H1 (cell line): ENCODE results near the gene ZNF189. TPM values are rescaled to one million over a fixed set of nuclear protein-coding genes. Genes with fewer than 3 reads are reported as not detected.

Experiments
- CTCF ChIA-PET: fragments of 300-600 bp; sonication (Branson Sonifier 250); formaldehyde crosslinking; loops from one replicate; lab custom pipeline; 2021; ENCODE audit not compliant: partially characterized antibody; lab: Charles Lee
- POLR2A ChIA-PET: fragments of 300-600 bp; sonication (Branson Sonifier 250); formaldehyde crosslinking; loops from one replicate; lab custom pipeline; 2021; ENCODE audit warnings: inconsistent platforms; ENCODE audit not compliant: partially characterized antibody; lab: Charles Lee
- DNase-seq, 2 experiments: peaks; one replicate each; pipeline versions ENCODE4 v3.0.0 to v3.0.0-alpha.2; 2010 to 2022; ENCODE audit warnings: low spot score in 2 of 2, low read depth in 1 of 2, mixed read lengths in 1 of 2
- FAIRE-seq: peaks from 2 replicates; lab custom pipeline; 2011; peaks lifted over from hg19 to GRCh38; lab: Jason Lieb, UNC
- H2AFZ ChIP-seq: 2 replicates; pipeline ENCODE4 v1.8.1; 2012; ENCODE audit warnings: low read length, inconsistent platforms
- H2AK5ac ChIP-seq: 2 replicates; pipeline ENCODE4 v1.6.1; 2013; ENCODE audit warnings: low read depth, low read length
- H2BK120ac ChIP-seq: replicated peaks from 2 replicates; pipeline ENCODE3; 2013; ENCODE audit warnings: low read depth, low read length, inconsistent platforms
- H2BK12ac ChIP-seq: 2 replicates; pipeline ENCODE4 v1.6.1; 2013; ENCODE audit warnings: low read depth, low read length
- H2BK15ac ChIP-seq: 2 replicates; pipeline ENCODE4 v1.6.1; 2013; ENCODE audit warnings: low read length
- H2BK20ac ChIP-seq: 2 replicates; pipeline ENCODE4 v1.6.1; 2013; ENCODE audit warnings: low read length
- H2BK5ac ChIP-seq: 2 replicates; pipeline ENCODE4 v1.6.1; 2013; ENCODE audit warnings: low read depth, low read length
- H3K14ac ChIP-seq: 2 replicates; pipeline ENCODE4 v1.6.1; 2013; ENCODE audit warnings: inconsistent platforms; ENCODE audit not compliant: insufficient read length
- H3K18ac ChIP-seq: 2 replicates; pipeline ENCODE4 v1.6.1; 2013; ENCODE audit warnings: low read length; ENCODE audit errors: extremely low read depth
- H3K23ac ChIP-seq: 2 replicates; pipeline ENCODE4 v1.6.1; 2013; ENCODE audit warnings: inconsistent platforms; ENCODE audit not compliant: insufficient read length
- H3K23me2 ChIP-seq: 2 replicates; pipeline ENCODE4 v1.6.1; 2013; ENCODE audit warnings: low read depth, low read length
- H3K27ac ChIP-seq: 2 replicates; pipeline ENCODE4 v1.6.1; 2011; ENCODE audit warnings: low read depth, low read length, inconsistent platforms
- H3K27me3 ChIP-seq, 4 experiments: replicated peaks in 1 of 4; 1 replicate in 1 of 4; 2 replicates in 3 of 4; pipeline versions ENCODE4 v1.6.1 to v1.8.1; 2011 to 2013; ENCODE audit warnings: low read length in 3 of 4, mild to moderate bottlenecking in 3 of 4, inconsistent platforms in 2 of 4, mixed read lengths in 2 of 4, moderate library complexity in 1 of 4; ENCODE audit not compliant: control insufficient read depth in 3 of 4, insufficient read depth in 3 of 4; ENCODE audit errors: extremely low read depth in 1 of 4
- H3K36me3 ChIP-seq, 4 experiments: 2 replicates each; pipeline versions ENCODE4 v1.6.1 to v1.8.1; 2011 to 2013; ENCODE audit warnings: mild to moderate bottlenecking in 4 of 4, low read length in 3 of 4, moderate library complexity in 2 of 4, control low read depth in 1 of 4, inconsistent platforms in 1 of 4; ENCODE audit not compliant: insufficient read depth in 4 of 4, control insufficient read depth in 2 of 4
- H3K4ac ChIP-seq: replicated peaks from 2 replicates; pipeline ENCODE3; 2013; ENCODE audit warnings: low read length, low read depth, mixed read lengths, inconsistent platforms; ENCODE audit not compliant: insufficient read length
- H3K4me1 ChIP-seq, 4 experiments: replicated peaks in 1 of 4; 1 replicate in 1 of 4; 2 replicates in 3 of 4; pipeline versions ENCODE4 v1.6.1 to v1.8.1; 2011 to 2013; ENCODE audit warnings: low read length in 3 of 4, inconsistent platforms in 2 of 4, mixed read lengths in 1 of 4; ENCODE audit not compliant: insufficient read depth in 4 of 4, control insufficient read depth in 3 of 4
- H3K4me2 ChIP-seq, 2 experiments: 2 replicates each; pipeline versions ENCODE4 v1.6.1 to v1.8.1; 2011 to 2013; ENCODE audit warnings: low read depth in 2 of 2, low read length in 2 of 2, control low read depth in 1 of 2, inconsistent platforms in 1 of 2, mild to moderate bottlenecking in 1 of 2; ENCODE audit not compliant: insufficient read depth in 1 of 2
- H3K4me3 ChIP-seq, 4 experiments: fragments of 200-600, 300-600 bp in 1 of 4; sonication (generic), shearing (Covaris generic), sonication (Bioruptor Twin) in 1 of 4; 2 replicates each; pipeline versions ENCODE4 v1.5.1 to v1.8.1; 2011 to 2016; ENCODE audit warnings: low read length in 4 of 4, low read depth in 3 of 4, control low read depth in 2 of 4, inconsistent platforms in 2 of 4, mild to moderate bottlenecking in 2 of 4, mixed read lengths in 1 of 4, moderate library complexity in 1 of 4; ENCODE audit not compliant: insufficient read depth in 2 of 4; ENCODE audit errors: extremely low read depth in 1 of 4
- H3K56ac ChIP-seq: replicated peaks from 2 replicates; pipeline ENCODE3; 2013; ENCODE audit warnings: low read depth, mild to moderate bottlenecking, mixed read lengths, low read length, inconsistent platforms; ENCODE audit not compliant: insufficient read length
- H3K79me1 ChIP-seq: 2 replicates; pipeline ENCODE4 v1.6.1; 2013; ENCODE audit warnings: low read depth, low read length, control low read depth
- H3K79me2 ChIP-seq, 2 experiments: 2 replicates each; pipeline versions ENCODE4 v1.6.1 to v1.8.1; 2012 to 2013; ENCODE audit warnings: low read length in 2 of 2, mild to moderate bottlenecking in 2 of 2, inconsistent platforms in 1 of 2; ENCODE audit not compliant: insufficient read depth in 2 of 2, control insufficient read depth in 1 of 2
- H3K9ac ChIP-seq, 4 experiments: replicated peaks in 1 of 4; 1 replicate in 1 of 4; 2 replicates in 3 of 4; pipeline versions ENCODE4 v1.6.1 to v1.8.1; 2011 to 2013; ENCODE audit warnings: low read depth in 3 of 4, low read length in 3 of 4, control low read depth in 2 of 4, mild to moderate bottlenecking in 2 of 4, moderate library complexity in 2 of 4, inconsistent platforms in 1 of 4; ENCODE audit errors: extremely low read depth in 1 of 4
- H3K9me3 ChIP-seq, 2 experiments: 2 replicates each; pipeline versions ENCODE4 v1.6.1 to v1.8.1; 2012 to 2013; ENCODE audit warnings: mild to moderate bottlenecking in 2 of 2, moderate library complexity in 2 of 2, control low read depth in 1 of 2, inconsistent platforms in 1 of 2, low read depth in 1 of 2, low read length in 1 of 2, mixed read lengths in 1 of 2; ENCODE audit not compliant: insufficient read depth in 2 of 2
- H4K20me1 ChIP-seq, 2 experiments: replicated peaks in 1 of 2; 2 replicates each; pipeline versions ENCODE3 to v1.8.1; 2011 to 2013; ENCODE audit warnings: inconsistent platforms in 2 of 2, low read length in 2 of 2, mild to moderate bottlenecking in 1 of 2; ENCODE audit not compliant: insufficient read depth in 2 of 2, control insufficient read depth in 1 of 2
- H4K5ac ChIP-seq: 2 replicates; pipeline ENCODE4 v1.6.1; 2013; ENCODE audit warnings: low read length, low read depth, mixed read lengths, inconsistent platforms; ENCODE audit not compliant: insufficient read length
- H4K8ac ChIP-seq: 2 replicates; pipeline ENCODE4 v1.8.0; 2013; ENCODE audit warnings: mild to moderate bottlenecking, moderate library complexity, low read length, inconsistent platforms; ENCODE audit not compliant: insufficient read depth; ENCODE audit errors: extremely low read depth
- H4K91ac ChIP-seq: replicated peaks from 2 replicates; pipeline ENCODE3; 2013; ENCODE audit warnings: low read length, mixed read lengths, inconsistent platforms; ENCODE audit not compliant: insufficient read length
- ASH2L ChIP-seq: fragments of 200-600, 300-600 bp; sonication (generic); IDR thresholded peaks from one replicate; pipeline ENCODE4 v1.7.1; 2017; ENCODE audit warnings: low read length
- JUND ChIP-seq: IDR thresholded peaks from 2 replicates; pipeline ENCODE4 v1.6.1; 2011; ENCODE audit warnings: mild to moderate bottlenecking, improper control_type of control experiment, low read length
- POLR2A ChIP-seq, 2 experiments: IDR thresholded peaks; 1 replicate in 1 of 2; 2 replicates in 1 of 2; pipeline ENCODE4 v1.6.1; 2011; ENCODE audit warnings: low read depth in 2 of 2, low read length in 2 of 2, mild to moderate bottlenecking in 2 of 2; ENCODE audit errors: control extremely low read depth in 1 of 2
- RAD21 ChIP-seq, 2 experiments: IDR thresholded peaks in 1 of 2; conservative IDR thresholded peaks in 1 of 2; 2 replicates each; pipeline ENCODE4 v1.6.1; 2011; ENCODE audit warnings: low read depth in 2 of 2, low read length in 2 of 2, improper control_type of control experiment in 1 of 2, inconsistent platforms in 1 of 2, mild to moderate bottlenecking in 1 of 2, moderate library complexity in 1 of 2
- SIX5 ChIP-seq: IDR thresholded peaks from 2 replicates; pipeline ENCODE4 v1.6.1; 2011; ENCODE audit warnings: mild to moderate bottlenecking, low read depth, low read length
- TBP ChIP-seq: IDR thresholded peaks from 2 replicates; pipeline ENCODE4 v1.6.1; 2011; ENCODE audit warnings: low read depth, low read length, improper control_type of control experiment
- TEAD4 ChIP-seq: IDR thresholded peaks from 2 replicates; pipeline ENCODE4 v1.6.1; 2012; ENCODE audit warnings: low read depth, low read length, inconsistent platforms, mixed read lengths
- WGBS, 2 experiments: shearing (Covaris generic) in 1 of 2; methylation state at CpG; one replicate each; pipeline versions ENCODE4 v1.1.6 to v1.1.7; 2013 to 2015; ENCODE audit warnings: low lambda C conversion rate in 2 of 2, mixed read lengths in 2 of 2, inconsistent platforms in 1 of 2, low coverage in 1 of 2, missing lambda C conversion rate in 1 of 2; ENCODE audit not compliant: insufficient replicate concordance in 2 of 2, insufficient coverage in 1 of 2, insufficient read length in 1 of 2; ENCODE audit errors: extremely low coverage in 1 of 2, missing lambda C conversion rate in 1 of 2; 5-methylcytosine and 5-hydroxymethylcytosine counted together
- polyA plus RNA-seq, 7 experiments: library from polyadenylated mRNA; depleted of rRNA in 3 of 7; stranded (reverse) in 5 of 7; unstranded in 2 of 7; fragments of >200 nt in 5 of 7; fragments of 200-250 nt in 2 of 7; gene quantifications; 1 replicate in 5 of 7; 2 replicates in 1 of 7; 4 replicates in 1 of 7; pipeline versions ENCODE4 v1.2.1 to v1.2.3, GENCODE V29; 2011 to 2013; ENCODE audit warnings: missing spikeins in 2 of 7, mixed read lengths in 2 of 7
- total RNA-seq: library from RNA; stranded (reverse); fragmentation: NEBNext Ultra II Directional; extraction: Animal tissue kit (Norgen Biotek cat#: 25700); gene quantifications from 2 replicates; pipeline ENCODE4 v1.2.1, GENCODE V29; 2021
- TF ChIP-seq, protein P1 (sequence below): IDR thresholded peaks from 2 replicates; pipeline ENCODE4 v1.6.1; 2012; ENCODE audit warnings: low read length, inconsistent platforms

Gene ZNF189
- total and polyA plus RNA-seq, 2 of the 8 experiments (the other 6 are each of a cell fraction or from before 2014, with no cell fraction given): 1.9 to 12.3 TPM

- no peak overlapping the region for H4K91ac ChIP-seq
- H3K36me3 ChIP-seq: no peaks in the 10 kb centered on the region
- peak overlapping the region; percentile 61 for H3K14ac ChIP-seq
- H2BK12ac ChIP-seq: no peak overlapping the region
- H2BK5ac ChIP-seq: no peak overlapping the region
- CTCF ChIA-PET: no interaction called here
- no peaks in the 10 kb centered on the region for H3K9me3 ChIP-seq
- H3K9ac ChIP-seq: no peak overlapping the region
- TF ChIP-seq POLR2A (IDR thresholded peaks at IDR 0.05; ENCODE audit: control extremely low read depth in 1 of 2, low read depth in 2 of 2, low read length in 2 of 2) (no peak), TBP (no peak), TEAD4 (no peak), ASH2L (no peak), SIX5 (no peak), JUND (no peak), RAD21 (IDR thresholded peaks at IDR 0.05 in 1 of 2, conservative IDR thresholded peaks at IDR 0.05 in 1 of 2; ENCODE audit: low read depth in 2 of 2, low read length in 2 of 2) (no peak)
- TF ChIP-seq, protein P1, sequence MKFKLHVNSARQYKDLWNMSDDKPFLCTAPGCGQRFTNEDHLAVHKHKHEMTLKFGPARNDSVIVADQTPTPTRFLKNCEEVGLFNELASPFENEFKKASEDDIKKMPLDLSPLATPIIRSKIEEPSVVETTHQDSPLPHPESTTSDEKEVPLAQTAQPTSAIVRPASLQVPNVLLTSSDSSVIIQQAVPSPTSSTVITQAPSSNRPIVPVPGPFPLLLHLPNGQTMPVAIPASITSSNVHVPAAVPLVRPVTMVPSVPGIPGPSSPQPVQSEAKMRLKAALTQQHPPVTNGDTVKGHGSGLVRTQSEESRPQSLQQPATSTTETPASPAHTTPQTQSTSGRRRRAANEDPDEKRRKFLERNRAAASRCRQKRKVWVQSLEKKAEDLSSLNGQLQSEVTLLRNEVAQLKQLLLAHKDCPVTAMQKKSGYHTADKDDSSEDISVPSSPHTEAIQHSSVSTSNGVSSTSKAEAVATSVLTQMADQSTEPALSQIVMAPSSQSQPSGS: no peak
- no peak for DNase-seq
- POLR2A ChIA-PET: no interaction called here
- no peak overlapping the region for H2AK5ac ChIP-seq
- no peaks in the 10 kb centered on the region for H3K4me1 ChIP-seq
- no peaks in the 10 kb centered on the region for H3K79me1 ChIP-seq
- no peak overlapping the region for H2BK20ac ChIP-seq
- H2BK15ac ChIP-seq: no peak overlapping the region
- H4K20me1 ChIP-seq: no peaks in the 10 kb centered on the region
- H3K27ac ChIP-seq: no peak overlapping the region
- H3K4ac ChIP-seq: no peak overlapping the region
- H3K18ac ChIP-seq: no peak overlapping the region
- no peaks in the 10 kb centered on the region for H3K27me3 ChIP-seq
- no peaks in the 10 kb centered on the region for H3K79me2 ChIP-seq
- WGBS, 2 experiments: 86% methylated on average over 7 of the region's 7 CpGs; no CpG with 5 or more reads in 1 of the 2 experiments
- no peak overlapping the region for H3K4me2 ChIP-seq
- H2AFZ ChIP-seq: no peak overlapping the region
- no peak overlapping the region for H4K8ac ChIP-seq
- H3K23me2 ChIP-seq: no peaks in the 10 kb centered on the region
- FAIRE-seq: no peak
- no peak overlapping the region for H4K5ac ChIP-seq
- H2BK120ac ChIP-seq: no peak overlapping the region
- no peak overlapping the region for H3K4me3 ChIP-seq
- H3K23ac ChIP-seq: no peak overlapping the region
- no peak overlapping the region for H3K56ac ChIP-seq
These were observed 43.6 kb upstream of the ZNF189 start for GRCh38 chr9:101354765-101355708.
